Neural crest cell (in vitro differentiated cells): ENCODE data around the gene MYBPHL. TPM values are rescaled to one million over a fixed set of nuclear protein-coding genes. Genes with fewer than 3 reads are reported as not detected.
A peak's percentile ranks its signal among the peaks of the same experiment; 100 is the strongest.

Source experiments
- DNase-seq: peaks from one replicate; pipeline ENCODE4 v3.0.0; 2021; ENCODE audit warnings: low read depth, mixed read lengths, low spot score
- H3K27ac Mint-ChIP-seq: one replicate; pipeline ENCODE4 v1.8.0; 2021; ENCODE audit warnings: mild to moderate bottlenecking, mixed read lengths; ENCODE audit not compliant: unreplicated experiment
- H3K27me3 Mint-ChIP-seq: 2 replicates; pipeline ENCODE4 v1.8.0; 2021; ENCODE audit warnings: low read depth, mild to moderate bottlenecking, mixed read lengths
- H3K36me3 Mint-ChIP-seq: 2 replicates; pipeline ENCODE4 v1.8.0; 2021; ENCODE audit warnings: low read depth, mild to moderate bottlenecking, mixed read lengths
- H3K4me1 Mint-ChIP-seq: 2 replicates; pipeline ENCODE4 v1.8.0; 2021; ENCODE audit warnings: mixed read lengths
- H3K4me3 Mint-ChIP-seq: one replicate; pipeline ENCODE4 v1.8.0; 2021; ENCODE audit warnings: mild to moderate bottlenecking, mixed read lengths
- H3K9me3 Mint-ChIP-seq: 2 replicates; pipeline ENCODE4 v1.8.0; 2021; ENCODE audit warnings: mixed read lengths
- CTCF ChIP-seq: fragments of 200-600 bp; sonication (generic); conservative IDR thresholded peaks from 2 replicates; pipeline ENCODE4 v1.5.0; 2021; ENCODE audit warnings: antibody characterized with exemption, mild to moderate bottlenecking
- long read RNA-seq: library from polyadenylated mRNA; unstranded; transcript quantifications from one replicate; pipeline ENCODE4 v2.0.0, GENCODE V29; 2020
- total RNA-seq: library from RNA; stranded (reverse); gene quantifications from 2 replicates; pipeline ENCODE4 v1.2.1, GENCODE V29; 2021

Gene MYBPHL
- 0.82 TPM in 1 of 2 replicates, not detected in the other for total RNA-seq
- long read RNA-seq = 0 reads

GRCh38 chr1:109306832-109307273 lies at the start of gene MYBPHL:
Gene MYBPHL (minus strand): TSS chr1:109307011. CDS start chr1:109306991, 20 bp downstream.
- TF ChIP-seq CTCF = no peak
- H3K4me1 Mint-ChIP-seq = peaks cover 19% of the 10 kb centered on the region
- no peaks in the 10 kb centered on the region for H3K36me3 Mint-ChIP-seq
- H3K9me3 Mint-ChIP-seq = no peaks in the 10 kb centered on the region
- no peak within 1 kb of the TSS for H3K4me3 Mint-ChIP-seq
- DNase-seq = no peak
- H3K27me3 Mint-ChIP-seq = no peaks in the 10 kb centered on the region
- H3K27ac Mint-ChIP-seq = peak within 1 kb of the TSS; percentile 97

- Mint-ChIP-seq H3K27me3 (no peaks in the 10 kb centered on the region), H3K9me3 (no peaks in the 10 kb centered on the region), H3K4me3 (no peak overlapping the region), H3K27ac (no peak overlapping the region), H3K36me3 (no peaks in the 10 kb centered on the region), H3K4me1 (no peaks in the 10 kb centered on the region)
- no peak for DNase-seq
- no peak for TF ChIP-seq CTCF
These were observed 49.7 kb upstream of the MYBPHL start for GRCh38 chr1:109356505-109356904.

GRCh38 chr1:109354929-109355328 lies 48.1 kb upstream of the MYBPHL start:
- TF ChIP-seq CTCF = no peak
- no peak for DNase-seq
- Mint-ChIP-seq H3K4me3 (no peak overlapping the region), H3K27me3 (no peaks in the 10 kb centered on the region), H3K9me3 (no peaks in the 10 kb centered on the region), H3K36me3 (no peaks in the 10 kb centered on the region), H3K4me1 (no peaks in the 10 kb centered on the region), H3K27ac (no peak overlapping the region)

GRCh38 chr1:109351457-109351856 lies 44.6 kb upstream of the MYBPHL start:
- Mint-ChIP-seq H3K27ac (no peak overlapping the region), H3K4me3 (no peak overlapping the region), H3K4me1 (no peaks in the 10 kb centered on the region), H3K9me3 (no peaks in the 10 kb centered on the region), H3K27me3 (no peaks in the 10 kb centered on the region), H3K36me3 (peaks cover 7% of the 10 kb centered on the region)
- TF ChIP-seq CTCF = no peak
- no peak for DNase-seq

GRCh38 chr1:109350655-109351054 lies 43.8 kb upstream of the MYBPHL start:
- TF ChIP-seq CTCF = no peak
- no peaks in the 10 kb centered on the region for H3K4me1 Mint-ChIP-seq
- DNase-seq = no peak
- no peak overlapping the region for H3K27ac Mint-ChIP-seq
- no peaks in the 10 kb centered on the region for H3K27me3 Mint-ChIP-seq
- H3K4me3 Mint-ChIP-seq = no peak overlapping the region
- H3K36me3 Mint-ChIP-seq = peaks cover 7% of the 10 kb centered on the region
- H3K9me3 Mint-ChIP-seq = no peaks in the 10 kb centered on the region

GRCh38 chr1:109350182-109350581 lies 43.4 kb upstream of the MYBPHL start:
- Mint-ChIP-seq H3K27me3 (no peaks in the 10 kb centered on the region), H3K4me3 (no peak overlapping the region), H3K27ac (no peak overlapping the region), H3K9me3 (no peaks in the 10 kb centered on the region), H3K36me3 (peaks cover 10% of the 10 kb centered on the region), H3K4me1 (no peaks in the 10 kb centered on the region)
- no peak for DNase-seq
- TF ChIP-seq CTCF = no peak
